Astrocyte (in vitro differentiated cells and primary cell): ENCODE results near the gene PDE1A.

ENCODE experiments used
- EZH2 ChIP-seq: IDR thresholded peaks from 2 replicates; pipeline ENCODE4 v1.6.1; 2012; ENCODE audit warnings: mild to moderate bottlenecking, low read length, inconsistent platforms; ENCODE audit not compliant: insufficient read depth
- TF ChIP-seq, protein P1 (sequence below): IDR thresholded peaks from 2 replicates; pipeline ENCODE4 v1.5.1; 2011; ENCODE audit warnings: low read depth, mild to moderate bottlenecking, inconsistent platforms, low read length, moderate library complexity; ENCODE audit not compliant: insufficient read depth

DNA sequence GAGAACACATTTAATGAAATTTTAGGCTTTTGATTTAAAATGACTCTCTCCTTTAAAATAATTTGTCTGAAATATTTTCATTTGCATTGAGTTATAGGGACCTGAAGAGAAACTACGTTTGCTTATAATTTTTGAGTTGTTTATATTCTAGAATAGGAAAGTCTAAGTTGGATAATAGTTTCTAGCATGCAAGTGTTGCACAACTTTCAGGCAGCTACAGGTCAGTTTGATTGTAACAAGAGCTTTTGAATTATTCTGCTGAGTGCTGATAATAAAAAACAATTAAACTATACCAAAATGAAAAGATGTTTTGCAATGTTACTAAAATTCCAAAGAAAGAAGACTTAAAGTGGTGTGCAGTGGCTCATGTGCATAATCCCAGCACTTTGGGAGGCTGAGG is 71.0 kb downstream of the PDE1A start:
- no peak for TF ChIP-seq EZH2
- TF ChIP-seq, protein P1, sequence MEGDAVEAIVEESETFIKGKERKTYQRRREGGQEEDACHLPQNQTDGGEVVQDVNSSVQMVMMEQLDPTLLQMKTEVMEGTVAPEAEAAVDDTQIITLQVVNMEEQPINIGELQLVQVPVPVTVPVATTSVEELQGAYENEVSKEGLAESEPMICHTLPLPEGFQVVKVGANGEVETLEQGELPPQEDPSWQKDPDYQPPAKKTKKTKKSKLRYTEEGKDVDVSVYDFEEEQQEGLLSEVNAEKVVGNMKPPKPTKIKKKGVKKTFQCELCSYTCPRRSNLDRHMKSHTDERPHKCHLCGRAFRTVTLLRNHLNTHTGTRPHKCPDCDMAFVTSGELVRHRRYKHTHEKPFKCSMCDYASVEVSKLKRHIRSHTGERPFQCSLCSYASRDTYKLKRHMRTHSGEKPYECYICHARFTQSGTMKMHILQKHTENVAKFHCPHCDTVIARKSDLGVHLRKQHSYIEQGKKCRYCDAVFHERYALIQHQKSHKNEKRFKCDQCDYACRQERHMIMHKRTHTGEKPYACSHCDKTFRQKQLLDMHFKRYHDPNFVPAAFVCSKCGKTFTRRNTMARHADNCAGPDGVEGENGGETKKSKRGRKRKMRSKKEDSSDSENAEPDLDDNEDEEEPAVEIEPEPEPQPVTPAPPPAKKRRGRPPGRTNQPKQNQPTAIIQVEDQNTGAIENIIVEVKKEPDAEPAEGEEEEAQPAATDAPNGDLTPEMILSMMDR: no peak
